Epidermal melanocyte (primary cell): ENCODE results near the gene RNF112.
"Not testable (repeated sequence)": the region's sequence is repeated elsewhere in the genome, so short reads cannot be mapped to it uniquely, and the experiment has no call there.

ENCODE experiments used
- DNase-seq: peaks from one replicate; pipeline ENCODE4 v3.0.0; 2011; ENCODE audit warnings: low spot score; ENCODE audit not compliant: insufficient read length

The RNF112 gene

DNA sequence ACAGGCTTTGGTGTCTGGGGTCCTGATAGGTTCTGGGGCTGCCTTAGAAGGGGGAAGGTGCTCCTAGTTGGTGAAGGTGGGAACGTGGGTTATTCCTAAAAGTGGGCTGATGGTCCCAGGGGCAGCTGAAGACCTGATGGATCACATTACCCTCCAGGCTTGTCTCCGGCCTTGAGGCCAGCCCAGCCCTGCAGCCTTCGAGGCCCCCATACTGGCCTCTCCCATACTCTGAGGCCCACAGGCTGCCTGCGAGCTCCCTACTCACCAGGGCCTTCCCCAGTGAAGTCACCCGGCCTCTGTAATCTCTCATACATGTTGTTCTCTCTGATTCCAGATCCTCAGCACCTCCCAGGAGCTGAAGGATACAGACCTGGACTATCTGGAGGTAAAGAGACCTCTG, 2.7 kb downstream of the RNF112 start:
- DNase-seq = no peak

DNA sequence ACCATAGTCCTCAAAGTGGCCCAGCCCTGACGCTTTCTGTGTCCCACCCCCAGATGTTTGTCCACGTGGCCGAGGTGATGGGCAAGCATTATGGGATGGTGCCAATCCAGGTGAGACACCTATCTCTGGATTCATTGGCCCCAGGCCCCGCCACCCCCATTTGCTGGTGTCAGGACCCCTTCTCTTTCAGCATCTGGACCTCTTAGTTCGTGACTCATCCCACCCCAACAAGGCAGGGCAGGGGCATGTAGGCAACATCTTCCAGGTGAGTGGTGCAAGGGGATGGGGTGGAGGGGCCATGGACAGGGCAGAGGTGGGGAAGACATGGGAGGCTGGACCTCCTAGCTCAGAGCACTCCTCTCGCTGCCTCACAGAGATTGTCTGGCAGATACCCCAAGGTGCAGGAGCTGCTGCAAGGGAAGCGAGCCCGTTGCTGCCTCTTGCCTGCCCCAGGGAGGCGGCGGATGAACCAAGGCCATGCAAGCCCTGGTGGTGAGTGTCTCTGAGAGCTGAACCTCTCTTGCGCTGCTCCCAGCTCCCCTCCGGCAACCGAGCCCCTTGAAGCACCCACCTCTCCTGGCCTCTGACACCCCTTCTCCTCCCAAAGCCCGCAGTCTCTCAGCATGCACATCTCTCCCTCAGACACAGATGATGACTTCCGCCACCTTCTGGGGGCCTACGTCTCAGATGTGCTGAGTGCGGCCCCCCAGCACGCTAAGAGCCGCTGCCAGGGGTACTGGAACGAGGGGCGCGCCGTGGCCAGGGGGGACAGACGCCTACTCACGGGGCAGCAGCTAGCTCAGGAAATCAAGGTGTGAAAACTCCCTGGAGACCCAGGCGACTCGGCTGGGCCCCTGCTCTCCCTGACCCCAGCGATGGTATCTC, 3.6 kb downstream of the RNF112 start:
- DNase-seq = no peak

DNA sequence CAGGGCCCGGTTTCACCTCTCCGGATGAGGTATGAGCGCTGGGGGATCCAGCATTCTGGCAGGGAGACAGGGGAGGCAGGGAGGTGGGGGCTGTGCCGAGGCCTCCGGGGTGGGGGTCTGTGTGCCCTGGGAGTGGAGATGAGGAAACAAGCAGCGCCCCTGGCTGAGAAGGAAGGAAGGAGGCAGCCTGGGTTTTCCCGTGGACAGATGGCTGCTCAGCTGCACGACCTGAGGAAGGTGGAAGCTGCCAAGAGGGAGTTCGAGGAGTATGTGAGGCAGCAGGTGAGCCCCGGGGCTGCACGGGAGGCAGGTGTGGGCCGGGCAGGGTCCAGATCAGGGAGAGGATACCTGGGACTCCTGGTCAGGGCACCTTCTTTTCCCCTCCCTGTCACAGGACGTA, 4.3 kb downstream of the RNF112 start:
- no peak for DNase-seq

DNA sequence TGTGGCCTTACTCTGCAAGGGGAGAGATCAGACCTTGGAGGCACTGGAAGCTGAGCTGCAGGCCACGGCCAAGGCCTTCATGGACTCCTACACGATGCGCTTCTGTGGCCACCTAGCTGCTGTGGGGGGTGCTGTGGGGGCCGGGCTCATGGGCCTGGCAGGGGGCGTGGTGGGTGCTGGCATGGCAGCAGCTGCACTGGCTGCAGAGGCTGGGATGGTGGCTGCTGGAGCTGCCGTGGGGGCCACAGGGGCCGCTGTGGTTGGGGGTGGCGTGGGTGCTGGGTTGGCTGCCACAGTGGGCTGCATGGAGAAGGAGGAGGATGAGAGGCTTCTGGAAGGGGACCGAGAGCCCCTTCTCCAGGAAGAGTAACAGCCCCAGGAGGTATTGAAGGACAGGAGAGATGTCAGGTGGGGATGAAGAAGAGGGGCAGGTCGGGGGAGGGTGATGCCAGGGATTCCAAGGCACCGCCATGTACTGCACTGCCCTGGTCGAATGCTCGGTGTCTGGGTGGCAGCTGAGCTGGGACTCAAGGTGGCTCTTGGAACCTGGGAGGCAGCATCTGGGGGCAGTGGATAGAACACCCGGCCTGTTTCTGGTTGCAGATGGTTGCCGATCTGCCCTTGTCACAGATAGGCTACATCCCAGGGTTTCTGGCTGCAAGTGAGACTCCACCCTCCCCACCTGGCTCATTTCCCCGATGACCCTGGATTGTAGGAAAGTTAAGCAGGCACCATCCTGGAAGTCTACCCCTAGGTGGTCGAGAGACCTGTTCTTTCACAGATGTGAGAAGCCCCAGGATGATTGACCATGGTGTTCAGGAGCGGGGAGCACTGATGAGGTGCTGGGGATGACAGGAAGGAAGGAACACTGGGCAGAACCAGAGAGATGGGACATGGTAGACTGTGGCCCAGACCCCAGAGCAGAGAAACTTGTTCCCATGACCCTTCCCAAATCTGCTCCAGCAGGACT, 5.1 kb downstream of the RNF112 start:
- no peak for DNase-seq

DNA sequence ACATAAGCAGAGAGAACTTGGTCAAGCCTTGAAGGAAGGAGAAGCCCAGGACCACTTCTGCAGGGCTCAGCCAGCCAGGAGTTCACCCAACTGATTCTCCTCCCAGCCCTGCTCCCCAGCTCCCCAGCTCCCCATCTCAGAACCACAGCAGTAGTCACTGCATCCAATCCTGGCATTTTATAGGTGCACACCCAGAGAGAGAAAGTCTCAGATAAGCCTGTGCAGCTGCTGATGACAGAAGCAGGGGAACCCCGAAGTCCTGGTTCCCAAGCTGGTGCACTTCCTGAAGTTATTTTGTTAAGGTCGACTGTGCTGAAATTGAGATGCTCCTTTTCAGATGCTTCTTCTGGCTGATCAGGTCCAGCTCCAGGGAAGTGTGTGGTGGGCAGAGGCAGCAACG, 6.6 kb downstream of the RNF112 start:
- DNase-seq = no peak

DNA sequence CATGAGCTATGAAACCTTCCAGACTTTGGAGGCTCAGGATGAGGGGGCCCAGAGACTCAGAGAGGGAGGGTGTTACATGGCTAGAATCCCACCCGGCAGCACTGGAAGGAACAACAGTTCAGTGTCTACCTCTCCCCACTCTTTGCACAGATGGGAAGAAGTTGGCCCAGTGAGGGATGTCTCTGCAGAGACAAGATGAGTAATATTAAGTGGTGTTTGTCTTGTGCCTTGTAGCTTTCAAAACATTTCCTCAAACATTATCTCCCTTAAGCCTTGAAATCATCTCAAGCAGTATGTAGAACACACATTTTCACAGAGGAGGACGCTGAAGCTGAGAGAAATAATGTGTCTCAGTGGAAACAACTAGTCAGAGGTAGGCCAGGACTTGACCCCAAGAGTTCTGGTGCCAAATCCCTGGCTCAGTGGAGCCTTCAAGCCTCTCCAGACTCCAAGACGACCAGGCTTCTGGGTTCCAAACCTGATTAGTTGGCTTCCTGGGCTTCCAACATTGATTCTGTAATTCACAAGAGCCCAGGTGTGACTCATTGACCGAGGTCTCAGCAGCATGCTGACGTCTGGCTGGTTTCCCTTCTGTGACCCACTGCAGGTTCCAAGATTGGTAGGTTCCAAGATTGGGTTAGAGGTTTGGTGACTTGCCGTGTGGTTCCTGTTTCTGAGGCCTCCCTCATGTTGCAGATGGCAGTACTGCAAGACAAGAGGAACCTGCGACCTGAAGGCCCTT, 7.4 kb downstream of the RNF112 start:
- no peak for DNase-seq

DNA sequence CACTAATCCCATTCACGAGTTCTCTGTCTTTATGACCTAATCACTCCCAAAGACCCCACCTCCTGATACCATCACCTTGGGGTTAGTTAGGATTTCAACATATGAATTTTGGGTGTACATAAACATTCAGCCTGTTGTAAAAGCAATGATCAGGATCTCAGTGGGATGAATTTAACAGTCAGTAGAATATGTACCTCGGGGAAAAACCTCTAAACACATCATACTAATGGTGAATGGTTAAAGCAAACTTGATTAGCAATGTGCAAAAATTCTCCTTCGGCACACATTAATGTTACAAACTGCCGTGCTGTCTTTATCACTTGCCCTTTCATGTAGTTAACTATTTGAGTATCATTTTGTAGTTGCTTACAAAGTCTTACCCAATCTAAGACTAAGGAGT, 10.2 kb downstream of the RNF112 start:
- no peak for DNase-seq

DNA sequence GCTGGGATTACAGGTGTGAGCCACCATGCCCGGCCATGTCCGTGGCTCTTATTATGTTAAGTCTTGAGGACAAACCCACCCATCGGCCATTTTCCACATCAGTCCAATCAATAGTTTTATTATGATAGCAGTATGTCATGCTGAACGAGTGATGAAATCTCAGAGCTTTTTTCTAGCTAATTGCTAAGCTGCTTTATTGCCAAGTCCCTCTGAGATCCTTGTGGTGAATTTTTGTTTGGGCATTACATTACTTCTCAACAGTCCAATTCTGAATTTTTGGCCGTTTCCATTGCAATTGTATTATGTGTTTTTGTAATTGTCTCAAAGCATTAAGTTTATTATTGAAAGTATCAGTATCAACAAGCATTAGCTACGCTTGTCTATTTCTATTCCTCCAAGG, 10.9 kb downstream of the RNF112 start:
- DNase-seq = no peak

DNA sequence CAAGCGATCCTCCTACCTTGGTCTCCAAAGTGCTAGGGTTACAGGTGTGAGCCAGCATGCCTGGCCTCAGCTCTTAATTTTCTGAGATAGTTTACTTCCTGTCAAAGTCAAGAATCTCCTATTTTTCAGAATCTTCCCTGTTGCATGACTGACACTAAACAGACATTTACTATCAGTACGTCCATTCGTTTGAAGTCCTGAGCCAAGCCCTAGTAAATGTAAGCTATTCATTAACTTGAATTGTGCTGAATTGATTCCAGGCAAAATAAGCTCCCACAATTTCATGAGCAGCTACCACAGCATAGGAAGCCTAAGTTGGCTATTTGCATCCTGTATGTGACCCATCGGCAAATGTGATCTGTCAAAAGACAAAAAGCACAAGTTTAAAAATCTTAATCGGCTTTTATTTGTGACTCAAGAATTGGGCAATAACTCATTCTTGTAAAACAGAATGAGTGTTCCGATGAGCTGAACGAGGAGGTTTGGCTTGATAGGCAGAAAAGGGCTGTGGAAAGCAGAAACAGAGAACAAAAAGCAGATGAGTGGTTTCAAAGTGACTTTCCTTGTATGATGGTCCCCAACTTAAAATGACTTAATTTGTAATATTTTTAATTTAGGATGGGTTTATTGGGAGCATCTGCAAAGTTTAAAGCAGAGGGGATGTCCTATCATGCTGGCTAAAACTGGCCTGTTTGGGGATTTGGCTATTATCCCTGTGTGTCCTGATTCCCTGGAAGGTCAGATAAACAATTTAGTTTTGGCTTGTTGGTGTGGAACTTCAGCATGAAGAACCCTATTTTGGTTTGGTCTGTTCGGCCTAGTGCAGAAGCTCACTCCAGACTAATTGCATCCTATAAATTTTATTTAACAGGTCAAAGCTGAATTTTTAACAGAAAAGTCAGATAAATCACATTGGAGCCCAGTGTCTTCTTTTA, 14.2 kb downstream of the RNF112 start:
- DNase-seq = no peak

DNA sequence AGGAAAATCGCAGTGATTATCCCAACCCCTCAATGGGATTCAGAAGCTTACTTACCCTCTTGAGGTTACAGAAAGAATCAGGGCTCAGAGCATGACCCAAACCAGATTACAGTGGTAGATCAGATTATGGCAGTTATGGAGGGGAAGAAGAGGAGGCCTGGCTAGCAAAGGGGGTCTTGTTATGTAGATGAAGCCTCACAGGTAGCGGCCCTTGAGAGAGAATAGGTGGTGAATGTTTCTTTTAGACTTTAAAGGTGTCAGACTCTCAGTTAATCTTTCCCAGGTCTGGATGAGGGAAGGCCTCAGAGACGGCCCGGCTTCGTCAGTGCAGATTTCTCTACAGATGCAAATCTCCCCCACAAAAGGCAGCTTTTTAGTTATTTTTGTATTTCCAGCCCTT, 15.6 kb downstream of the RNF112 start:
- DNase-seq = no peak

DNA sequence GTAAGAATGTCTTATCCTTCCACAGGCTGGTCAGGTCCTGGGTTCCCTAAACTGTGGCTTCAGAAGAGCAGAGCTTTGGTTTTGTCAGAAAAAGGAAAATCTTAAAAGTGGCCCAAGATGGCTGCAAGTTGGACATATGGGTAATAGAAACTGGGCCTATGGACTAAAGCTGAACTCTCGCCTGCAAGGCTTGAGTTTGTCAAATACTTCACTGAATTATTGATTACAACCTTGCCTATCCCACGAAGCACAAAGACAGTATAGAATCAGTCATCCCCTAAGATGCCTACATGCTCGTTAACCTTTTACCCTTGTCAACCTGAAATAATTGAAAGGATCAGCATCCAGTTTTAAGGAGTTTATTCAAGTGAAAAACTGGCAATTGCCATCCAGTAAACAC, 20.7 kb downstream of the RNF112 start:
- no peak for DNase-seq

DNA sequence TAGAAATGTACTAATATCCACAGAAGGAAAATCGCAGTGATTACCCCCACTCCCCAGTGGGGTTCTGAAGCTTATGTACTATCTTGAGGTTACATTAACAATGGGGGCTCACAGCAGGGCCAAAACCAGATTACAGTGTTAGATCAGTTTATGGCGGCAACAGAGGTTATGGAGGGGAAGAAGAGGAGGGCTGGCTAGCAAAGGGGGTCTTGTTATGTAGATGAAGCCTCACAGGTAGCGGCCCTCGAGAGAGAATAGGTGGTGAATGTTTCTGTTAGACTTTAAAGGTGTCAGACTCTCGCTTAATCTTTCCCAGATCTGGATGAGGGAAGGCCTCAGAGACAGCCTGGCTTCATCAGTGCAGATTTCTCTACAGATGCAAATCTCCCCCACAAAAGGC, 22.2 kb downstream of the RNF112 start:
- no peak for DNase-seq

DNA sequence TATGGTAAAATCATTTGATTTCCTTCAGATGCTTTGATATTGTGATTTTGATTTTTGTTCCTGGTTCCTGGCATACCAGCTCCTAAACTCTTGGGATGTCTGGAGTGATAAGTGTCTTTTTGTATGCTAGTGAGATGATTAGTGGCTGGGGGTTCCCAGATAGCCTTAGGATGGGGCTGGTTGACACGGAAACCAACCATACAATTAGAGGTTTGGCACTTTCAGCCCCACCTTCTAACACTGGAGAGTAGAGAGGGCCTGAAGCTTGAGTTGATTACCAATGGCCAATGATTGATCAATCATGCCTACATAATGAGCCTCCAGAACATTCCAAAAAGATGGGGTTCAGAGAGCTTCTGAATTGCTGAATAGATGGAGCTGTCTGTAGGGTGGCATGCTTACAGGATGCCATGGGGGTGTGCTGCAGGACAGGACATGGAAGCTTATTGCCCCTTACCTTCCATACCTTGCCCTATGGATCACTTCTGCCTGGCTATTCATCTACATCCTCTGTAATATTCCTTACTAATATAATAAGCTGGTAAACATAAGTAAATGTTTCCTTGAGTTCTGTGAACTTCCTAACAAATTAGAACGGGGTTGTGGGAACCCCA, 22.8 kb downstream of the RNF112 start:
- DNase-seq = no peak

DNA sequence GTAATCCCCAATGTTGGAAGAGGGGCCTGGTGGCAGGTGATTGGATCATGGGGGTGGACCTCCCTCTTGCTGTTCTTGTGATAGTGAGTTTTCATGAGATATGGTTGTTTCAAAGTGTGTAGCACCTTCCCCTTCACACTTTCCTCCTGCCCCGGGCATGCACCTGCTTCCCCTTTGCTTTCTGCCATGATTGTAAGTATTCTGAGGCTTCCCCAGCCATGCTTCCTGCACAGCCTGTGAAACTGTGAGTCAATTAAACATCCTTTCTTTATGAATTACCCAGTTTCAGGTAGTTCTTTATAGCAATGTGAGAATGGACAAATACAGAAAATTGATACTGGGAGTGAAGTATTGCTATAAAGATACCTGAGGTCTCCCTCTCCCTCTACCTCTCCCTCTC, 29.4 kb downstream of the RNF112 start:
- no peak for DNase-seq

DNA sequence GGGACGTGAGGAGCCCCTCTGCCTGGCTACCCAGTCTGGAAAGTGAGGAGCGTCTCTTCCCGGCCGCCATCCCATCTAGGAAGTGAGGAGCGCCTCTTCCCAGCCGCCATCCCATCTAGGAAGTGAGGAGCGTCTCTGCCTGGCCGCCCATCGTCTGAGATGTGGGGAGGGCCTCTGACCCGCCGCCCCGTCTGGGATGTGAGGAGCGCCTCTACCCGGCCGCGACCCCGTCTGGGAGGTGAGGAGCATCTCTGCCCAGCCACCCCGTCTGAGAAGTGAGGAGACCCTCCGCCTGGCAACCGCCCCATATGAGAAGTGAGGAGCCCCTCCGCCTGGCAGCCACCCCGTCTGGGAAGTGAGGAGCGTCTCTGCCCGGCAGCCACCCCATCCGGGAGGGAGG, 30.3 kb downstream of the RNF112 start:
- not testable (repeated sequence) for DNase-seq

DNA sequence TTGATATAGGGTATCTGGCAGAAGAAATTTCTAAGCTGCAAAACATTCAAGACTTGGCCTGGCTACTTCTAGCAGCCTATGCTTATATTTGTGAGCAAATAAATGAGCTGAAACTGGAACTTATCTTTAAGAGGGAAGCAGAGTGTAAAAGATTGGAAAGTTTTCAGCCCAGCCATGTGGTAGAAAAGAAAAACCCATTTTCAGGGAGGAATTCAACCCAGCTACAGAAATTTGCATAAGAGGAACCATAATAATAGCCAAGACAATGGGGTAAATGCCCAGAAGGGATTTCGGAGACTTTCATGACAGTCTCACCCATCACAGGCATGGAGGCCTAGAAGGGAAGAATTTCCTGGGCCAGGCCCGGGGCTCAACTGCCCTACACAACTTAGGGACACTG, 31.7 kb downstream of the RNF112 start:
- no peak for DNase-seq

DNA sequence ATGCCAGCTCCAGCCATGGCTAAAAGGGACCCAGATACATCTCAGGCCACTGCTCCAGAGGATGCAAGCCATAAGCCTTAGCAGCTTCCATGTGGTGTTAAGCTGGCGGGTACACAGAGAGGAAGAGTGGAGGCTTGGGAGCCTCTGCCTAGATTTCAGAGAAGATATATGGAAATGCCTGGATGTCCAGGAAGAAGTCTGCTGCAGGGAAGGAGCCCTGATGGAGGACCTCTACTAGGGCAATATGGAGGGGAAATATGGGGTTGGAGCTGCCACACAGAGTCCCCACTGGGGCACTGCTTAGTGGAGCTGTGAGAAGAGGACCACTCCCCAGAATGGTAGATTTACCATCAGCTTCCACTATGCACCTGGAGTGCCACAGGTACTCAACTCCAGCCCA, 32.1 kb downstream of the RNF112 start:
- DNase-seq = no peak

DNA sequence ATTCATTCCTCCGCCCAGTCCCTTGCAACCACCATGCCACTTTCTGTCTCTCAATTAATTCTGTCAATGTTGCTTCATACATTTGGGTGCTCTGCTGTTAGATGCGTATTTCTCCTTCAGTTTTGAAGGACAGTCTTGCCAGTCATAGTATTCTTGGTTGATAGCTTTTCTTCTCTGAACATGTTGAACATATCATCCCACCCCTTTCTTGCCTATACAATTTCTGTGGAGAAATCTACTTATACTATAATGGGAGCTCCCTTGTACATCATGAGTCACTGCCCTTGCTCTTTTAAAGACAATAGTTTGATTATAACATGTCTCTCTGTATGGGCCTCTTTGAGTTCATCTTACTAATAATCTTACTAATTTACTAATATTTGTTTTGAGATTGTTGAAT, 34.1 kb downstream of the RNF112 start:
- DNase-seq = no peak

DNA sequence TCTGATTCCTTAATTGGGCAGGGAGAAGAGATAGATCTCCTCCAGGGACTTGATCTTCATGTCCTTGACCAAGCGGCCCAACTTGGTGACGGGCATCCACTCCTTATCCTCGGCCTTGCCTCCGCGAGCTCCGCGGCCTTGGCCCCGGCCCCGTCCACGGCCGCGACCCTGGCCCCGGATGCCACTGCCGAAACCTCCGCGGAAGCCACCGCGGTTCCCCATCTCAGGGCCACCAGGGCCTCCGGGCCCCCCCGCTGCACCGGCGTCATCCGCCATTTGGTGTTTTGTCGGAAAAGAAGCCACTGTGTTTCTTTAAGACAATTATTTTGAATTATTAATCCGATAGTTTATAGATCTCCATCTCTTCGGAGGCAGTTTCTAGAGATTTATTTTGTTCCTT, 35.5 kb downstream of the RNF112 start:
- DNase-seq = not testable (repeated sequence)

DNA sequence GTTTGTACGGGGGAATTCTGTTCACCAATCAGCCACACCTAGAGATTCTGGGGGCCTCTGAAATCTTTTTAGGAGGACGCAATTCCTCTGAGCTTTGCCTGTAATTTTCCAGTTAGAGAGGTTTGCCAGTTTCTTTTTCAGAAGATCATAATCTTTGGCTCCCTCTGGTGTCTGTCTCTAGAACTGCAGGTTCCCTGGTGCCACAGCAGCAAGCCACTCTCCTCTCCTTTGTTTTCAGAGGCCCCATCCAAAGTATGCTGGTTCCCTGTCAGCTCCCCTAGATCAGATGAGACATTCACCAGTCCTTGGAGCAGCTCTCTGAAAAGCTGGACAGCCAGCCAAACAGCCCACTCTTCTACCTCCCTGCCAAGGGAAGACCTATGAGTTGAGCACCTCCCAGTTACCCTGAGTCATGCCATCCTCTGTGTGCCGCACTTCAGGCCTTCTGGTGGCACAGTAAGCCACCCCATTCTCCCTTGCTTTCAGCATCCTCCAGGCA, 36.1 kb downstream of the RNF112 start:
- peak; percentile 87 for DNase-seq
